Neutrophil (primary cell): ENCODE data around the gene MT2A.

ENCODE experiments used
- H3K27ac ChIP-seq: fragments of 200-600 bp; sonication (generic); 2 replicates; pipeline ENCODE4 v1.5.1; 2016; ENCODE audit warnings: mild to moderate bottlenecking, moderate library complexity
- H3K27me3 ChIP-seq: fragments of 200-600 bp; sonication (generic); 2 replicates; pipeline ENCODE4 v1.6.0; 2016; ENCODE audit warnings: mild to moderate bottlenecking
- H3K36me3 ChIP-seq: fragments of 200-600 bp; sonication (generic); 2 replicates; pipeline ENCODE4 v1.5.1; 2017
- H3K4me1 ChIP-seq, 2 experiments: fragments of 200-600 bp in 1 of 2; sonication (generic) in 1 of 2; 1 replicate in 1 of 2; 2 replicates in 1 of 2; pipeline versions ENCODE4 v1.5.1 to v1.6.1; 2013 to 2016; ENCODE audit warnings: low read depth in 1 of 2, low read length in 1 of 2, mild to moderate bottlenecking in 1 of 2, moderate library complexity in 1 of 2; ENCODE audit not compliant: control insufficient read depth in 1 of 2, insufficient read depth in 1 of 2
- H3K4me3 ChIP-seq, 2 experiments: fragments of 200-600 bp in 1 of 2; sonication (generic) in 1 of 2; 1 replicate in 1 of 2; 2 replicates in 1 of 2; pipeline ENCODE4 v1.5.1; 2013 to 2016; ENCODE audit warnings: low read depth in 1 of 2, low read length in 1 of 2, mild to moderate bottlenecking in 1 of 2, moderate library complexity in 1 of 2
- H3K9me3 ChIP-seq: fragments of 200-600 bp; sonication (generic); 2 replicates; pipeline ENCODE4 v1.5.1; 2016
- CTCF ChIP-seq: fragments of 200-600 bp; sonication (generic); IDR thresholded peaks from 2 replicates; pipeline ENCODE4 v1.5.1; 2016; ENCODE audit warnings: antibody characterized with exemption

The MT2A gene

GRCh38 chr16:56649820-56650219, 41.4 kb downstream of the MT2A start:
- Histone ChIP-seq H3K4me3 (no peak overlapping the region), H3K36me3 (no peaks in the 10 kb centered on the region), H3K27ac (no peak overlapping the region), H3K4me1 (no peaks in the 10 kb centered on the region), H3K27me3 (peaks cover 97% of the 10 kb centered on the region), H3K9me3 (no peaks in the 10 kb centered on the region)
- TF ChIP-seq CTCF = no peak

GRCh38 chr16:56651586-56651985, 43.2 kb downstream of the MT2A start, which contains the start of gene MT1B:
TSS of gene MT1B (plus strand) at chr16:56651886. CDS start at chr16:56651954, 68 bp downstream.
- Histone ChIP-seq H3K36me3 (no peaks in the 10 kb centered on the region), H3K4me1 (no peaks in the 10 kb centered on the region), H3K4me3 (no peak within 1 kb of the TSS), H3K27ac (no peak within 1 kb of the TSS), H3K9me3 (no peaks in the 10 kb centered on the region), H3K27me3 (peaks cover 97% of the 10 kb centered on the region)
- no peak for TF ChIP-seq CTCF

- Histone ChIP-seq H3K27me3 (peaks cover 92% of the 10 kb centered on the region), H3K4me1 (peaks cover under 1 to 4% of the 10 kb centered on the region in 2 experiments), H3K27ac (no peak overlapping the region), H3K36me3 (no peaks in the 10 kb centered on the region), H3K4me3 (no peak overlapping the region), H3K9me3 (no peaks in the 10 kb centered on the region)
- TF ChIP-seq CTCF = no peak
Measured at GRCh38 chr16:56652600-56652999, 44.2 kb downstream of the MT2A start.

- Histone ChIP-seq H3K27me3 (peaks cover 88% of the 10 kb centered on the region), H3K9me3 (no peaks in the 10 kb centered on the region), H3K4me3 (no peak overlapping the region), H3K27ac (no peak overlapping the region), H3K36me3 (no peaks in the 10 kb centered on the region), H3K4me1 (peaks cover 7 to 9% of the 10 kb centered on the region in 2 experiments)
- no peak for TF ChIP-seq CTCF
Measured at GRCh38 chr16:56653218-56653617, 44.8 kb downstream of the MT2A start.

- peak within 1 kb of the TSS; percentile 56 to 72 for H3K4me3 ChIP-seq
- H3K4me1 ChIP-seq = peaks cover 9 to 14% of the 10 kb centered on the region in 2 experiments
- no peaks in the 10 kb centered on the region for H3K36me3 ChIP-seq
- peaks cover 81% of the 10 kb centered on the region for H3K27me3 ChIP-seq
- no peak within 1 kb of the TSS for H3K27ac ChIP-seq
- no peaks in the 10 kb centered on the region for H3K9me3 ChIP-seq
- TF ChIP-seq CTCF = no peak
Measured at GRCh38 chr16:56657555-56658326, 49.4 kb downstream of the MT2A start, which contains the start of gene MT1F. TSS of gene MT1F (plus strand) at chr16:56657959. CDS start at chr16:56658059, 100 bp downstream.
